HCT116 (cell line): Measurements from ENCODE around the gene ATG9A.

Experiments
- ELF1 ChIP-seq: IDR thresholded peaks from 2 replicates; pipeline ENCODE4 v1.6.1; 2012; ENCODE audit warnings: low read depth, borderline replicate concordance
- TF ChIP-seq, protein P1 (sequence below), 3 experiments: fragments of 200-600 bp in 1 of 3; sonication (generic) in 1 of 3; IDR thresholded peaks in 2 of 3; conservative IDR thresholded peaks in 1 of 3; 2 replicates each; pipeline ENCODE4 v1.5.1; 2012 to 2017; ENCODE audit warnings: low read depth in 2 of 3, low read length in 2 of 3, antibody characterized with exemption in 1 of 3, borderline replicate concordance in 1 of 3, control low read depth in 1 of 3, mild to moderate bottlenecking in 1 of 3, mixed read lengths in 1 of 3, mixed run types in 1 of 3, moderate library complexity in 1 of 3; ENCODE audit not compliant: insufficient read depth in 1 of 3
- TF ChIP-seq, protein P2 (sequence below): IDR thresholded peaks from 2 replicates; pipeline ENCODE4 v1.6.1; 2012

DNA sequence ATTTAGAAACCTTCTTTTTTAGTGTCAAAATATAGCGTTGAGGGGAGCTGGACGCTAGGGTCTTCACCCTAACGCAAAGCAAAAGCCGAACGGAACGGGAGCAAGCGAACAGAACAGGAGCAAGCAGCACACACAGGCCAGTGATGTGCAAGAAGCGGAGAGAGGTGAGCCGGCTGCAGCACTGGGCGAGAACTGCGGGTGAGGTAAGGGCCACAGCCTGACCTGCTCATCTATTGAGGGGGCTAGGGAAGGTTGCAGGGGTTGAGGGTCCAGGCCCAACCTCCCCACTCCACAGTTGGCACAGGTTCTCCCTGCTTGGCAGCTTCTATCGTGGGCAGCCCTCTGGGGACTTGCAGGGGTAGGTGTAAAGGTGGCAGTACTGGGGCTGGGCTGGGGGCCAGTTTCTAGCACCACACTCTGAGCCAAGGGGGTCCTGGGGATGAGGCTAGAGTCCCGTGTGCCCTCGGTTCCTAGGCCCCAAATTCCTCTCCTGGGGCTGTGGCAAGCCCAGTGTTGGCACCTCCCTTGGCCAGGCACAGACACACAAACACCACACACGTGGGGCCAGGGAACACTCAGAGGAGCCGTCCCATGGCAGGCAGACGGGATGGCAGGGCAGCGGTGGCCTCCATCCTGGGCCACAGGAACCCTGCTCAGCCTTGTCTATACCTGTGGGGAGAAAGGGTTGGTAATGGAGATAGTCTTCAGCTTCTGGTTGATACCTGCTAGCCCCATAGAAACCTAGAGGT, 9.5 kb downstream of the ATG9A start:
- TF ChIP-seq, protein P1, sequence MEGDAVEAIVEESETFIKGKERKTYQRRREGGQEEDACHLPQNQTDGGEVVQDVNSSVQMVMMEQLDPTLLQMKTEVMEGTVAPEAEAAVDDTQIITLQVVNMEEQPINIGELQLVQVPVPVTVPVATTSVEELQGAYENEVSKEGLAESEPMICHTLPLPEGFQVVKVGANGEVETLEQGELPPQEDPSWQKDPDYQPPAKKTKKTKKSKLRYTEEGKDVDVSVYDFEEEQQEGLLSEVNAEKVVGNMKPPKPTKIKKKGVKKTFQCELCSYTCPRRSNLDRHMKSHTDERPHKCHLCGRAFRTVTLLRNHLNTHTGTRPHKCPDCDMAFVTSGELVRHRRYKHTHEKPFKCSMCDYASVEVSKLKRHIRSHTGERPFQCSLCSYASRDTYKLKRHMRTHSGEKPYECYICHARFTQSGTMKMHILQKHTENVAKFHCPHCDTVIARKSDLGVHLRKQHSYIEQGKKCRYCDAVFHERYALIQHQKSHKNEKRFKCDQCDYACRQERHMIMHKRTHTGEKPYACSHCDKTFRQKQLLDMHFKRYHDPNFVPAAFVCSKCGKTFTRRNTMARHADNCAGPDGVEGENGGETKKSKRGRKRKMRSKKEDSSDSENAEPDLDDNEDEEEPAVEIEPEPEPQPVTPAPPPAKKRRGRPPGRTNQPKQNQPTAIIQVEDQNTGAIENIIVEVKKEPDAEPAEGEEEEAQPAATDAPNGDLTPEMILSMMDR (IDR thresholded peaks at IDR 0.05 in 2 of 3, conservative IDR thresholded peaks at IDR 0.05 in 1 of 3; ENCODE audit: borderline replicate concordance in 1 of 3, insufficient read depth in 1 of 3, low read depth in 2 of 3, low read length in 2 of 3) = no peak
- no peak for TF ChIP-seq ELF1
- TF ChIP-seq, protein P2, sequence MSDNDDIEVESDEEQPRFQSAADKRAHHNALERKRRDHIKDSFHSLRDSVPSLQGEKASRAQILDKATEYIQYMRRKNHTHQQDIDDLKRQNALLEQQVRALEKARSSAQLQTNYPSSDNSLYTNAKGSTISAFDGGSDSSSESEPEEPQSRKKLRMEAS = no peak
